Mesenchymal stem cell (in vitro differentiated cells and primary cell): ENCODE measurements around the gene KIF26A.

Experiments used
- DNase-seq: peaks from one replicate; pipeline ENCODE4 v3.0.0-alpha.2; 2013
- H2AFZ ChIP-seq: one replicate; pipeline ENCODE4 v1.6.1; 2013; ENCODE audit warnings: low read depth, mild to moderate bottlenecking, control low read depth, inconsistent platforms, low read length, moderate library complexity
- H2AK5ac ChIP-seq: 2 replicates; pipeline ENCODE4 v1.6.1; 2013; ENCODE audit warnings: low read length, moderate library complexity, mild to moderate bottlenecking, inconsistent platforms; ENCODE audit not compliant: severe bottlenecking
- H2BK120ac ChIP-seq: one replicate; pipeline ENCODE4 v1.6.1; 2013; ENCODE audit warnings: low read depth, mild to moderate bottlenecking, inconsistent platforms, low read length, moderate library complexity
- H2BK12ac ChIP-seq, 2 experiments: one replicate each; pipeline ENCODE4 v1.6.1; 2013; ENCODE audit warnings: inconsistent platforms in 2 of 2, low read length in 2 of 2, mild to moderate bottlenecking in 2 of 2, moderate library complexity in 2 of 2, control low read depth in 1 of 2
- H2BK15ac ChIP-seq: one replicate; pipeline ENCODE4 v1.6.1; 2013; ENCODE audit warnings: mild to moderate bottlenecking, low read depth, inconsistent platforms; ENCODE audit not compliant: poor library complexity, severe bottlenecking
- H2BK5ac ChIP-seq: 2 replicates; pipeline ENCODE4 v1.6.1; 2013; ENCODE audit warnings: low read depth, mild to moderate bottlenecking, low read length, control low read depth, inconsistent platforms; ENCODE audit not compliant: poor library complexity, severe bottlenecking
- H3K14ac ChIP-seq, 2 experiments: one replicate each; pipeline ENCODE4 v1.6.1; 2013; ENCODE audit warnings: inconsistent platforms in 2 of 2, low read length in 2 of 2, control low read depth in 1 of 2, mild to moderate bottlenecking in 1 of 2, moderate library complexity in 1 of 2
- H3K18ac ChIP-seq, 2 experiments: one replicate each; pipeline ENCODE4 v1.6.1; 2013; ENCODE audit warnings: inconsistent platforms in 2 of 2, low read length in 2 of 2, control low read depth in 1 of 2, low read depth in 1 of 2, mild to moderate bottlenecking in 1 of 2
- H3K23ac ChIP-seq, 2 experiments: one replicate each; pipeline ENCODE4 v1.6.1; 2013; ENCODE audit warnings: inconsistent platforms in 2 of 2, low read length in 2 of 2, mild to moderate bottlenecking in 2 of 2, moderate library complexity in 2 of 2, control low read depth in 1 of 2
- H3K27ac ChIP-seq: 2 replicates; pipeline ENCODE4 v1.5.1; 2013; ENCODE audit warnings: mild to moderate bottlenecking, moderate library complexity, low read length, control low read depth, inconsistent platforms; ENCODE audit not compliant: poor library complexity, severe bottlenecking
- H3K27me3 ChIP-seq, 2 experiments: 2 replicates each; pipeline versions ENCODE4 v1.6.1 to v1.7.0; 2013; ENCODE audit warnings: low read length in 2 of 2, mild to moderate bottlenecking in 2 of 2, moderate library complexity in 2 of 2, control low read depth in 1 of 2, inconsistent platforms in 1 of 2; ENCODE audit not compliant: control insufficient read depth in 1 of 2, insufficient read depth in 1 of 2
- H3K36me3 ChIP-seq, 2 experiments: 2 replicates each; pipeline versions ENCODE4 v1.6.1 to v1.7.0; 2013; ENCODE audit warnings: low read length in 2 of 2, control low read depth in 1 of 2, inconsistent platforms in 1 of 2, low read depth in 1 of 2, mild to moderate bottlenecking in 1 of 2; ENCODE audit not compliant: insufficient read depth in 2 of 2, control insufficient read depth in 1 of 2
- H3K4ac ChIP-seq, 2 experiments: one replicate each; pipeline ENCODE4 v1.6.1; 2013; ENCODE audit warnings: inconsistent platforms in 2 of 2, low read length in 2 of 2, mild to moderate bottlenecking in 2 of 2, moderate library complexity in 2 of 2, control low read depth in 1 of 2, low read depth in 1 of 2
- H3K4me1 ChIP-seq: 2 replicates; pipeline ENCODE4 v1.6.1; 2013; ENCODE audit warnings: low read depth, low read length, control low read depth; ENCODE audit not compliant: control insufficient read depth, insufficient read depth
- H3K4me2 ChIP-seq: 2 replicates; pipeline ENCODE4 v1.6.1; 2013; ENCODE audit warnings: low read length, mild to moderate bottlenecking, inconsistent platforms; ENCODE audit not compliant: poor library complexity, severe bottlenecking
- H3K4me3 ChIP-seq, 2 experiments: 2 replicates each; pipeline versions ENCODE4 v1.5.1 to v1.7.0; 2013; ENCODE audit warnings: low read length in 2 of 2, mild to moderate bottlenecking in 2 of 2, control low read depth in 1 of 2, low read depth in 1 of 2; ENCODE audit not compliant: insufficient read depth in 1 of 2
- H3K79me1 ChIP-seq: replicated peaks from 2 replicates; pipeline ENCODE4 v1.6.1; 2013; ENCODE audit warnings: mild to moderate bottlenecking, control low read depth, low read length, inconsistent platforms; ENCODE audit not compliant: poor library complexity, severe bottlenecking
- H3K9ac ChIP-seq: 2 replicates; pipeline ENCODE4 v1.7.0; 2013; ENCODE audit warnings: mild to moderate bottlenecking, low read length, moderate library complexity
- H3K9me3 ChIP-seq: 2 replicates; pipeline ENCODE4 v1.7.0; 2013; ENCODE audit warnings: mild to moderate bottlenecking, low read length; ENCODE audit not compliant: control insufficient read depth
- H4K8ac ChIP-seq: one replicate; pipeline ENCODE4 v1.6.1; 2013; ENCODE audit warnings: inconsistent platforms, mild to moderate bottlenecking, low read length, moderate library complexity
- H4K91ac ChIP-seq: one replicate; pipeline ENCODE4 v1.6.1; 2013; ENCODE audit warnings: mild to moderate bottlenecking, low read length, inconsistent platforms
- WGBS: methylation state at CpG from one replicate; pipeline ENCODE4 v1.1.7; 2013; ENCODE audit warnings: mixed read lengths; 5-methylcytosine and 5-hydroxymethylcytosine counted together

KIF26A gene

DNA sequence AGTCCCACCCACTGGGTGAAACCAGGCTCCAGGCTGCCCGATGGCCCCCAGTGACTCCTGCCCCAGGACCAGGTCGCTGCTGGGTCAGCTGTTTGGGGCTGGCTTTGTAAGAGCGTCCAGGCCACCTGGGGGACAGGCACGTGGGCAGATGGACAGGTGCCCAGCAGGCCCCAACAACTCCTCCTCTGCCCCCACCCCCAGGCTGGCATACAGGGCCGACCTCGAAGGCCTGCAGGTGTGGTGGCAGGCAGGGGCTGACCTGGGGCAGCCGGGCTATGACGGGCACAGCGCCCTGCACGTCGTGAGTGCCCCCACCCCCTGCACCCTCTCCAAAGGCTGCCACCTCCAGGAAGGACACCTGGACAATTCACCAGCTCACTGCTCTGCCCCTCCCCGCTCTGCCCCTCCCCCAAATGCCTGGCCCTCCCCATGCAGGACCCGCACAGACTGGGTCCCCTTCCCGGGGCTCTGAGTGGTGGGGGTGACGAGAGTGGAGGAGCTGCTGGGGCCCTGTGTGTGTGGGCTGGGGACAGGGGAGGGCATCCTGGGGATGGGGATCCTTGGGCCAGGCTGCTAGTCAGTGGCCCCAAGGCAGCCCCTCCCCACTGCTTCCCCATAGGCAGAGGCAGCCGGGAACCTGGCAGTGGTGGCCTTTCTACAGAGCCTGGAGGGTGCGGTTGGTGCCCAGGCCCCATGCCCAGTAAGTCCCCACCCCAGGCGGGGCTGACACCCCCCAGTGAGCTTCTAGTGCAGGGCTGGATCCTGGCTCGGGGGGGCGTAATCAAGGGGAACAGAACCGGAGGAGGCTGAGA, 26.9 kb upstream of the KIF26A start:
- H3K14ac ChIP-seq: no peak overlapping the region
- no peak for DNase-seq
- no peaks in the 10 kb centered on the region for H3K79me1 ChIP-seq
- H3K18ac ChIP-seq: no peak overlapping the region
- H2BK120ac ChIP-seq: no peak overlapping the region
- peaks cover under 1% of the 10 kb centered on the region for H3K4me1 ChIP-seq
- H3K27me3 ChIP-seq: peaks cover 21 to 36% of the 10 kb centered on the region in 2 experiments
- H4K8ac ChIP-seq: no peak overlapping the region
- H2AFZ ChIP-seq: no peak overlapping the region
- no peak overlapping the region for H2BK15ac ChIP-seq
- H3K4ac ChIP-seq: no peak overlapping the region
- no peak overlapping the region for H2BK12ac ChIP-seq
- H3K4me3 ChIP-seq: no peak overlapping the region
- H3K36me3 ChIP-seq: no peaks in the 10 kb centered on the region
- H3K4me2 ChIP-seq: no peak overlapping the region
- no peak overlapping the region for H3K23ac ChIP-seq
- no peaks in the 10 kb centered on the region for H3K9me3 ChIP-seq
- no peak overlapping the region for H4K91ac ChIP-seq
- no peak overlapping the region for H3K27ac ChIP-seq
- 90% methylated on average over 18 of the region's 21 CpGs for WGBS
- no peak overlapping the region for H2BK5ac ChIP-seq
- H3K9ac ChIP-seq: no peak overlapping the region
- no peak overlapping the region for H2AK5ac ChIP-seq

DNA sequence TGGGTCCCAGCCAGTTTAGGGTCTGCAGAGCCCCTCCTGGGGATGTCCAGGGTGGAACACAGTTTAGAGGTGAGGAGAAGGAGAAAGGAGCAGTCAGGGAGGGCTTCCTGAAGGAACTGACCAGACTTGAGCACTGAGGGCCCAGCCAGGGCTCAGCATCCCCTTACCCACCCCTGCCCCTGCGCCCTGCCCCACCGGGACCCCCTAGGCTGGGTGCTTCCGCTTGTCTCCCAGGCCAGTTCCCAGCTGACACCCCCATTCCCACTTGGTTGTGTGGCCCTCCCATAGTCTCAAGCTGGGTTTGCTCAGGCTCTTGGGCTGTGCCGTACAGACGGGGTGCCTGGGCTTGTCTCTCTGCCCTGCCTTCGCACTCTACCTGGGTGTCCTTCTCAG, 26.3 kb upstream of the KIF26A start:
- DNase-seq: no peak
- Histone ChIP-seq H2AK5ac (no peak overlapping the region), H3K9ac (no peak overlapping the region), H3K18ac (no peak overlapping the region), H4K91ac (peak overlapping the region; percentile 18), H3K9me3 (no peaks in the 10 kb centered on the region), H2BK120ac (no peak overlapping the region), H3K4me2 (no peak overlapping the region), H3K4ac (no peak overlapping the region), H2BK12ac (no peak overlapping the region), H3K23ac (no peak overlapping the region), H3K4me3 (no peak overlapping the region), H2AFZ (no peak overlapping the region), H3K27me3 (peaks cover 21 to 36% of the 10 kb centered on the region in 2 experiments), H3K14ac (no peak overlapping the region), H4K8ac (no peak overlapping the region), H2BK15ac (no peak overlapping the region), H3K4me1 (peaks cover 6% of the 10 kb centered on the region), H2BK5ac (no peak overlapping the region), H3K27ac (no peak overlapping the region), H3K36me3 (no peaks in the 10 kb centered on the region), H3K79me1 (no peaks in the 10 kb centered on the region)
- 89% methylated on average over 6 of the region's 6 CpGs for WGBS

DNA sequence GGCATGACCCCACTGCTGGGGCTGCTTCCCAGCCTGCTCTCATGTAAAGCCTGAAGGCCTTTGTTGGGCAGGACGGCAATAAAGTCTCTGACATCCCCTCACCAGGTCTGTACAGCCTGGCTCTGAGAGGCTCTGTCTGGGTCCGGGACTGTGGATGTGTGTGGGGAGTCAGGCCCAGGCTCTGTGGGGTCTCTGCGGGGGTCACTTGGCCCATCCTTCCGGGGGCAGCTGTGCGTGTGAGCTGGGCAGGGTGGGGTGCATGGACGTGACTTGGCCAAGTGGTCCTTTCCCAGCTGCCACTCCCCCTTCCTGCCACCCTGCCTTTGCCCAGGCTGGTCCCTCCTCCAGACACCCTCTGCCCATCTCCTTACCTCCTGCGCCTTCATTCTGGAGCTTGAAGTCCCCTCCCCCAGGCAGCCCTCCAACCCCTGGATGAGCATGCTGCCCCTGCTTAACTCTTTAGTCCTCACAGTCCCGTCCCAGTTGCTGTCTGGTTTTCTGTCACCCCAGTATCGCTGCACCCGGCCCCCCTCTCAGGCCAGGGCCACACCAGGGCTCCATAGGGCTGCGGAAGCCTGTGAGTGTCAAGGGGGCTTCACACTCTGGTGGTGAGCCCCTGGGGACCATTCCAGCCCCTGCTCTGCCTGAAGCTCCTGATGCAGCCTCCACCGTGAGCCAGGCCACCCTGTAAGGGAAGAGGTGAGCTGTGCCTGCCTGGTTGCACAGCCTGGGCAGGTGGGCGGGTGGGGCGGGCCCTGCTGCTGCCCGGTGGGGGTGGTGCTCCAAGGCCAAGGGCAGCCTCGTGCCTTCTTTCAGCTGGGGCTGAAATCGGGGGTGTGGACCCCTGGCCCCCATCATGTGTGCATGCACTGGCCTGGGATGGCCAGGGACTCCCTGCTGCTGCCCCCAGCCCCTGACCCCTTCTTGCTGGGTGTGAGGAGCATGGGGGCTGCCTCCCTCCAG, 25.5 kb upstream of the KIF26A start:
- Histone ChIP-seq H3K4ac (no peak overlapping the region), H3K36me3 (no peaks in the 10 kb centered on the region), H3K9ac (no peak overlapping the region), H3K4me1 (peaks cover 6% of the 10 kb centered on the region), H2BK12ac (no peak overlapping the region), H3K79me1 (no peaks in the 10 kb centered on the region), H2BK120ac (no peak overlapping the region), H3K4me2 (no peak overlapping the region), H2AFZ (no peak overlapping the region), H4K8ac (no peak overlapping the region), H4K91ac (no peak overlapping the region), H3K9me3 (no peaks in the 10 kb centered on the region), H3K27me3 (peaks cover 23 to 40% of the 10 kb centered on the region in 2 experiments), H3K23ac (no peak overlapping the region), H3K14ac (no peak overlapping the region), H3K18ac (no peak overlapping the region), H3K27ac (no peak overlapping the region), H2BK5ac (no peak overlapping the region), H3K4me3 (no peak overlapping the region), H2AK5ac (no peak overlapping the region), H2BK15ac (no peak overlapping the region)
- DNase-seq: no peak
- WGBS: 74% methylated on average over 17 of the region's 17 CpGs
